ENCODE results near the gene FCRL6.

Gene FCRL6, protein sequence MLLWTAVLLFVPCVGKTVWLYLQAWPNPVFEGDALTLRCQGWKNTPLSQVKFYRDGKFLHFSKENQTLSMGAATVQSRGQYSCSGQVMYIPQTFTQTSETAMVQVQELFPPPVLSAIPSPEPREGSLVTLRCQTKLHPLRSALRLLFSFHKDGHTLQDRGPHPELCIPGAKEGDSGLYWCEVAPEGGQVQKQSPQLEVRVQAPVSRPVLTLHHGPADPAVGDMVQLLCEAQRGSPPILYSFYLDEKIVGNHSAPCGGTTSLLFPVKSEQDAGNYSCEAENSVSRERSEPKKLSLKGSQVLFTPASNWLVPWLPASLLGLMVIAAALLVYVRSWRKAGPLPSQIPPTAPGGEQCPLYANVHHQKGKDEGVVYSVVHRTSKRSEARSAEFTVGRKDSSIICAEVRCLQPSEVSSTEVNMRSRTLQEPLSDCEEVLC

DNA sequence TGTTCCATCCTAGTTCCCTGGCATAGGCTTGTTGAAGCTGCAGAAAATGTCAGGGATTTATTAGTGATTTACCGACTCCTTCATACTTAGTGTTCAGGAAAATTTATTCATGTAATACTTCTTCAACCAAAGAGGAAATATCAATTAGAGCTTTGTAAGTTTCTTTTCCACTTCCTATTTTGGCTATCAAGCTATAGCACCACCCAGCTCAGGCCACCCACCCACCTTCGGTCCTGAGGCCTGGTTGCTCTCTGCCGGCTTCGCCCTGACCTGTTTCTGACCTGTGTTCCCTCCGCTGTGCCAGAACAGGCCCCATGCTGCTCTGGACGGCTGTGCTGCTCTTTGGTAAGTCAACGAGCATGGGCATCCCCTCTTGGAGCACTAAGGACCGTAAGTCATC lies at the start of gene FCRL6:
Gene FCRL6, plus strand, starts transcription at position 250 of the 400 bp plus-strand sequence. Its CDS starts 65 bp downstream, at position 315.
- FAIRE-seq: no peak

DNA sequence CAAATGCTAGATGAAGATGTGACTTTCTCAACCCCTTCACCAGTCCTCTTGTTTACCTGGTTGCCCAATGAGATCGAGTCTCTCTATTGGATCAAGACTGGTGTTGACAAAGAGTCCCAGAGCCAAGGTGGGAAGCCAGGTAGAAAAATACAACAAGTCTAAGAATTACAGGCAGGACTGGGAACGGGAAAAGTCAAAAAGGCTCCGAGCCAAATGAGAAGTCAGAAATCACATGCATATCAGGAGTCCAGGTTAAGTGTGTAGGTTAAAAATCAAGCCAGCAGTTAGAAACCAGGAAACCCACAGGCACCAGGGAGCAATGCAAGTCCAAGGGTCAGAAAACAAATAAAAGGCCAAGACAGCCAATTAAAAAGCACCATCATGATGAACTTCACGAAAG lies 48.8 kb upstream of the FCRL6 start:
- FAIRE-seq: no peak

DNA sequence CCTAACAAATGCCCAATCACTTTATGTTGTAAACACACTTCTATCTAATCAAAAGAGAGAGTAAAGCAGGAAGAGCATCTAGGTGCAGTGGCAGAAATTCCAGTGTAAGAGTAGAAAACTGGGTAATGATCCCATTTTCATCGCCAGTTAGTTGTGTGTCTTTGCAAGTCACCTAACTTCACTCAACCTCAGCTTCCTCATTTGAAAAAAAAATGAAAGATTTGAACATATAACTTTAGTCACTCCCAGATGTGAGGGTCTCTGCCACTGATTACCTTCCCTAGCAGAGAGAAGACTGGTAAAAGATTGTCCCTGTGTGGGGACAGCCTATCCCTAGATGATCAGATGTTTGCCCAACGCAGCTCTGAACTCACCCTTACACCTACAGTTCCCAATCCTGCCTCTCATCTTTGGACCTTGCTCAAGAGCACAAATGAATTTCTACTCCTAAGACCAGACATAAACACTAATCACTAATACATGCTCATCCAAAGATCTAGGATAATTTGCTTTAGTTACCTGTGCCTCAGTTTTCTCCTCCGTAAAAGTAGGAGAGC lies 46.6 kb upstream of the FCRL6 start:
- no peak for FAIRE-seq

DNA sequence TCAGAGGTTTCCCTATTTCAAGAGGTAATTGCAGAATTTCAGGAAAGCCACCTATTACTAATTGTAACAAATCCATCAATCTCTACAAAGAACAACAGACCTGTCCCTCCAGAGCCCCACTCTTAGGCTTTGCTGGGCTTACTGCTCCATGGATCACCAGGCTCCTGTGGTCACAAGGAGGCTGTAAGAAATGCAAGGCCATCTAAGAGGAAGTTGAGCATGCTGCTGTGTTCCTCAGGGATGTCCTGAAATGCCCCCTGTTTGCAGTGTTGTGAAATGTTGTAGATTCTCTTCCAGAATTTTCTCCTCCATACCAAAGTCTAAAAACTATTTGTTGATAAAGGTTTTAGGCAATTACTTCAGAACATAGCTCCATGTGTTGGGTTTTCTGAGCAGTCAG lies 45.8 kb upstream of the FCRL6 start:
- no peak for FAIRE-seq

DNA sequence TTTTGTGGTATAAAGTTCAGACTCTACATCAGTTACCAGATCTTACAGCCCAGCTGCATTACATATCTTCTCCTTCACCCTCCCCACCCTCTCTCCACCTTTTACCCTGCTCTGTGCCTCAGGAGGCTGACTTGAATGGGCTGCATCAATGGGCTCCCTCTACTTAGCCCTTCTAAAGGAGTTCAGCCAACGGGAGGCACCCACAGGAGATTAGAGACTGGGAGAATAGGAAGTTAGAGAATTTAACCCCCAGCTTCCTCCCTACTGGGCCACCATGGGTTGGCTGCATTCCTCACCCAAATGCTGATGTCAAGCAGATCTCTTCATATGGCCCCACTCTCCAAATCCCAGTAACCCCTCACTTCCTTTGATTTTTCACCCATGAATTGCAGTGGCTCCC lies 38.5 kb upstream of the FCRL6 start:
- no peak for FAIRE-seq

DNA sequence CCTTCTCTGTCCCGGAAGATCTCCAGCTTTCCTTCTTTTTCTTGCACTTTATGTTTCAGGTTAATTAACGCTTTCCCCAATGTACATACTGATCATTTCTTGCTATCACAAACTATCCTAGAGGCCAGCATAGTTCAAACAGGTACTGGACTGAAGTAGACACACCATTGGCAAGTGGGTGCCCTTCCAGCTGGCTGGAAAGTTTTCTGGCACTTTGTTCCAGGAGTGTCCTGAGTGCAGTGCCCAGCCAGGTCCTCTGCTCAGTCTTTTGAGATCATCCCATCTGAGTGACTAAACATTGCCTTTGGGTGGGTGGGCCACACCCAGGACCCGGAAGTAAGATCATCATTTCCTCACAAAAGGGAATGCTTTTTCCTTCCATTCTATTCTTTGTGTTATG lies 36.4 kb upstream of the FCRL6 start:
- FAIRE-seq: no peak

DNA sequence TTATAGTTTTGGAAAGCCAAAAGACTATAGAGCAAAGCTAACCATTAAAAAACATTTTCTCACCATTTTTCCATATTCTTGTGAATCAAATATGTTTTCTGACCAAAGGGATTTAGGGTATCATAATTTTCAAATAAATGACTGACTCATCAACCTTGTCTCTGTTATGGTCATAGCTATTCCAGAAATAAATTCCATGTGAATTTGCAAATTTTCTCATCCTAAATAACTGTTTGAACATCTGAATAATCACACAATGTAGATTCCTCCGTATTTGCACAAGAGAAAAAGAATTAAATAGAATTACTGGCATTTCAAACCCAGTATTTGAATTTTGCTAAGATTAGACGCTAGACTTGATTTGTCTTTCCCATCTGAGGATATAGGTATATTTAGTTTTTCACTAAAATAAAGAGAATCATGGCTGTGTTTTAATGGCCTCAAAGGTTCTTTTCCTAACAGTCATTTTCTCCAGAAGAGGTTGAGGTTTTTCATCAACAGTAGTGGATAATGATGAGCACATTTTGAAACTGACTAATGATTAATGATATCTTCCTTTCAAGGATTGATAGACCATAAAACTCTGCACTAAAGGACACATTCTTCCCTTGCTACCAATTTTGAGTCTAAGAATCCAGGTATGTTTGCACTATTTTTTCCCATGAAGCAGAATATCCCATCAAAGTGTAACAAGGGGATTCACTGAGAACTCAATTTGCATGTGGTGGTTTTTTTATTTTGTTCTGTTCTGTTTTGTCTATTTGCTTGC lies 30.8 kb upstream of the FCRL6 start:
- FAIRE-seq: no peak

DNA sequence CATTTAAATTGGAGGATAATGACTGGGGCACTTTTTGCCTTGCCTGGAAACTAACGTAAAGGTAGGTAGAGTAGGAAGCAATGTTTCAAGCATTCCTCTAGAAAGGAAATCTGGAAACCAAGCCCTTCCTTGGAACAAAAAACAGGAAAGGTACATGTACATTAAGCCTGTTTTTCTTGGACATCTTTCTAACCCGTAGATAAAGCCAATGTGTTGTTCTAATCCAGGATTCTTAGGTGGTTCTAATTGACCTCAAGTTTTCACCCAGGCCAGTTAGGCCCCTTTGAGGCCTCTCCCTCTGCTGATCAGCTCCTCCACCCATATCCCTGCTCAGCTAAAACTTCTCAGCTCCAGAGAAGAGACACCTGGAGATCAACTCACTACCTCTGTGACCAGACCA lies 27.7 kb upstream of the FCRL6 start:
- FAIRE-seq: no peak

DNA sequence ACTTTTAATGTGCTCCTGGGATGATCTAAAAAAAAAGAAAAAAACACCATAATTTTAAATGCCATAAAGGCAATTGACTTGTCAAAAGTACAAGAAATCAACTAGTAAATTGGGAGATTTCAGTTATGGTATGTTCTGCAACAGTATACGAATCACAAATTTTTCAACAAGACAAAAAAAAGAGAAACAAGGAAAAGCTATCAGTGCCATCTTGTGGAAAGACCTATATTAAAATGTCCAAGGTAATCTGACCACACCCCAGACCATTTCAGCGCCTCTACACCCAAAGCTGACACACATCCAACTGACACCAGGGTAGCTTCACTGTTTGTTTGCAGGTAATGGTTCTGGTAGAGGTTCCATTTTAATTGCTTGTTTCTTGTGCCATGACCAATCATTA lies 26.4 kb upstream of the FCRL6 start:
- no peak for FAIRE-seq

DNA sequence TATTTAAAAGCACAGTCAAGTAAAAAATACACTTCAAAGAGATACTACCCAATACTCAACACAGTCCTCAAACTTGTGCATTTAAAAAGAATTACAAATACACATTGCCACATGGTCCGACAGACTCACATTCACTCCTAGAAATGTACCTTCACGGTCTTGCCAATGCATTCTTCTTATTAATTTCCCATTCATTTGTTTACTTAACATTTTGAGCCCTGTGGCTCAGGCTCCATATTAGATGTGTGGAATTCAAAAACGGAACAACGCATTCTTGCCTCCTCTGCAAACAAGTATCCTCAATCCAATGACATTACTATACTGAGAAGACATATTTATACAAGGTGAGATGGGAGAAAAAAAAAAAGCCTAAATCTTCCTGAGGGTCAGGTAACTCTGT lies 23.9 kb upstream of the FCRL6 start:
- FAIRE-seq: no peak

DNA sequence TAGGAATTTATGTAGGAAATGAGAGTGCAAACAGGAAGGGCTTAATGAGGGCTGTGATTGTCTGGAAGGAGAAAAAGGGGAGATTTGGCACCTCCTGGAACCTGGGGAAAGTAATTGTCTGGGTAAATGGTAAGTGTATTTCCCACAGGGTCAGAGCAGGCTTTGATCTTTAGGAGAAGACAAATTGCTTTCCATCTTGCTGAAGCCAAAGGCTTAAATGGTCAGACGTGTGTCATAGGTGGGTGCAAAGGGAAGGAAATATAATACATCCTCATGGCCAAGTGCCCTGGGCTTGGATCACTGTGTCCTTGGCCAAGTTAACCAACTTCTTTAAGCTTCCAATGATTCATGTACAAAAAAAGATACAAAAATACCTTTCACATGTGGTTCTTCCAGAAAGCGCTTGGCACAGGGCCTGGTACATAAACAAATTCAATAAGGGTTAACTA lies 22.7 kb upstream of the FCRL6 start:
- no peak for FAIRE-seq

DNA sequence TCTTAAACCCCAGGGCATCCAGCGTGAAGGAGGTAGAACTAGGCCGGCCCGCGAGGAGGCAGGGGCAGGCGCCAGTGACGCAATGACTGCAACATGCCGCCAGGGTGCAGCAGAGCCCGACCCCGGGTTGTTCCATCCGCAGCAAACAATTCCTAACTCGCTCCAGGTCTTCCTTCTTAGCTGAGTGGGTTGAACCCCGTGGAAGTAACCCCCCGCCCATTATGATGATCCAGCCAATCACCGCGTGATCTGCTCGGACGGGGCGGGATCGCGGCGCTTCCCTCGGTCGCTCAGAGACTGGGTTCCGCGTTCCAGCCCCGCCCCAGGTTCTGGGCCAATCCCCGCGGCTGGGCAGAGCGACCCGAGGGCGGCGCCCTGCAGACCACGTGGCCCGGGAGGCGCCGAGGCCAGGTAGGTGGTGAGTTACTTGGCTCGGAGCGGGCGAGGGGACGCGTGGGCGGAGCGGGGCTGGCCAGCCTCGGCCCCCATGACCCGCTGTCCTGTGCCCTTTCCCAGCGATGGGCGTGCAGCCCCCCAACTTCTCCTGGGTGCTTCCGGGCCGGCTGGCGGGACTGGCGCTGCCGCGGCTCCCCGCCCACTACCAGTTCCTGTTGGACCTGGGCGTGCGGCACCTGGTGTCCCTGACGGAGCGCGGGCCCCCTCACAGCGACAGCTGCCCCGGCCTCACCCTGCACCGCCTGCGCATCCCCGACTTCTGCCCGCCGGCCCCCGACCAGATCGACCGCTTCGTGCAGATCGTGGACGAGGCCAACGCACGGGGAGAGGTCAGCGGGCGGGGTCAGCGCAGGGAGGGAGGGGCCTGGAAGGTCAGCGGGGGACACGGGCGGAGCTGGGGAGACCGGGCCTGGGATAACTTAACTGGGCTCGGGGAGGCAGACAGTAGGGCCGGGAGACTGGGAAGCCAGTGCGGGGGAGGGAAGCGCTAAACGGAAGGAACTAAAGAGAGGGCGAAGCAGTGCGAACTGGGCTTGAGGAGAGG lies 21.3 kb upstream of the FCRL6 start, which contains the start of gene DUSP23:
Gene DUSP23, plus strand, starts transcription at position 380 of the 1,000 bp plus-strand sequence. Its CDS starts 139 bp downstream, at position 519.
- FAIRE-seq: no peak

DNA sequence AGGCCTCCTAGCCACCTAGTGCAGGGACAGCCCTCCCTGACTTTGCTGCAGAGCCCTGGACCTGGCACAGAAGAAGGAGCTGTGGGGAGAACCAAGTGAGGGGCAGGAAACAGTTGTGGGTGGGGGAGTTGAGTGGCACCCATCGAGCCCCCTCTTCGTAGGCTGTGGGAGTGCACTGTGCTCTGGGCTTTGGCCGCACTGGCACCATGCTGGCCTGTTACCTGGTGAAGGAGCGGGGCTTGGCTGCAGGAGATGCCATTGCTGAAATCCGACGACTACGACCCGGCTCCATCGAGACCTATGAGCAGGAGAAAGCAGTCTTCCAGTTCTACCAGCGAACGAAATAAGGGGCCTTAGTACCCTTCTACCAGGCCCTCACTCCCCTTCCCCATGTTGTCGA lies 20.2 kb upstream of the FCRL6 start:
- FAIRE-seq: no peak

DNA sequence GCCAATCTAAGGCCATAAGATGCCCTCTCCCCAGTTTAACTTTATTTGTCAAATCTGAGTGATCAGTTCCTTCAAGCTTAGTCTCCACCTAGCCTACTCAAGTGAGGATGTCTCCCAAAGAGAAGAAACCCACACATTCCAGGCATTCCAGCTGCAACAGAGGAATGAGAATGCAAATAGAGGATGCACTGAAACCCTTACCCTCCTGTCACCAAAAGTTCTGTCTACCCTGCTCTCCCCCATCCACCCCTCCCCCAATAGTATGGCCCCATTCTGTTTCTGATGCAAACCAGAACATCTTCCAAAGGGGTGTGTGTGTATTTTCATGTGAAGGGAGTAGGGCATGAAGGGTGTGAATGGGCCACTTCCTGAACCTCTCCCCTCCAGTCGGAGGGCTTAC lies 18.4 kb upstream of the FCRL6 start:
- no peak for FAIRE-seq

DNA sequence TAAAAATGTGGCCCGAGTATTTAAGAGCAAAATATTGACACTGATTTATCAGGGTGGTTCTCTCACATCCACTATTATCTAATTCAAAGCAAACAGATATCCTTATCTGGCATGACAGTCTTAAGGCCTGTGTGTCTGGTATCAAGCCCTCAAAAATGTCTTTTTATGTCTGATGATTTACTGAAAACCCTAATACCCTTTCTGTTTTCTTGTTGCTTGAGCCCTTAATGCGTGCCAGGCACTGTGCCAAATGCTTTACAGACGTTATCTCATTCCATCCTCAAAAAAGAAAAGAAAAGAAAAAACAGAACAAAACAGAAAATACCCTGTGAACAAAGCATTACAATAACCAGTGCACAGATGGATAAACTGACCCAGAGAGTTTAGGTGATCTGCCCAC lies 15.7 kb upstream of the FCRL6 start:
- no peak for FAIRE-seq

DNA sequence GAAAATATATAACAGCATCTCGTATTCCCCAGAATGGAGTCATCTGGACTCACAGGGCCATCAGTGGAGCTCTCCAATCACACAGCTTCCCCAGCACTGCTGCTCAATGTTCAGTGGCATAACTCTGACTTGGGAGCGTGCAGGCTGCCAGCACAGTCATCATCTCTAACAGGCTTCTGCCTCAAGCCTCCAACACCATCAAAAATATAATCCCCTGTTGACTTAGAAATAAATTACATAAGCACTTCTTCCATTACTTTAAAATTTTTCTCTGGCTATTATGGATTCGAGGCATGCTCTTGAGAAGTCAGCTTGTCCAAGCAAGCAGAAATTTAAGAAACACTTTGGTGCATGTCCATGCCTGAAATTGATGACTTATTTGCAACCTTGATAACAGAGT lies 15.2 kb upstream of the FCRL6 start:
- no peak for FAIRE-seq

DNA sequence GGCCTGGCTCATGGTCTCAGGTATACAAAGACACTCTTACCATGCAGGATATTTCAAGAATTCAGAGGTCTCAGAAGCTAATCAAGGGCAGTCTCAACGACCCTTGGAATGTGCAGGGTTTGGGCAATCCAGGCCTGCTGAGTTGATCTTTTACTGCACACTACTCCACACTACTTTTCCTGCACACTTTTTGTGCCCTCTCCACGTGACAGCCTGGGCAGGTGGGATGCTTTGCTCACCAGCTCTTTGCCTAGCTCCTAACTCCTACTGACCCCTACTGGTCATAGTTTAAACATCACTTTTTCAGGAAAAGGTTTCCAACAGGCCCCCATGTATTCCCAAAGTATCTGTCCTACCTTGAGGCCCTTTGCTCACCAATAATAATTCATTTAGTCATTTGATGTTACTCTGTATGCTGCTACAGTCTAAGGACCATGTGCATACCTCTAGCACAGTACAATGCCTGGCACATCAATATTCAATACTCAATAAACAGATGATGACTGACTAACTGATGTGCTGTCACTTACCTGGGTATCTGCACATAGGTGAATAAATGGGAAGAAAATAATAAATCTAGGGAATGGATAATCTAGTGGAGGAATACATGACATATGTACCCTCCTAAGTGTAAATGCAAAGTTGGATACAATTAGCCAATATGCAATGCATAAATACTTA lies 11.8 kb upstream of the FCRL6 start:
- FAIRE-seq: no peak

DNA sequence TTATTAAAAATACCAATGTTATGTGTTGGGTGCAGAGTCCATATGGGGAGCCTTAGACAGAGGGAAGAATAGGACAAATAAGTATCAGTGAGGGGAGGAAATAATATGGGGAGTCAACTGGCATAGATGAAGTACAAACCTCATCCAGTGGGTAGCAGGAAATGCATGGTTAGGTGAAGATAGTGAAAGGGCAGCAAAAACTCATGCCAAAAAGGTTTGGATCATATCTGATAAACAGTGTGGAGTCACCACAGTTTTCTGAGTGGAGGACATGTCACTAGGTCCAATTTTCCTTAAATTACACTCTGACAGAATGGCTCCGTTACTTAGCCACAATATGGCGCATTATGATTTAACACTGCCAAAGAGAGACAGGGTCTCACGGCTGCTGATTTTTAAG lies 11.1 kb upstream of the FCRL6 start:
- no peak for FAIRE-seq

DNA sequence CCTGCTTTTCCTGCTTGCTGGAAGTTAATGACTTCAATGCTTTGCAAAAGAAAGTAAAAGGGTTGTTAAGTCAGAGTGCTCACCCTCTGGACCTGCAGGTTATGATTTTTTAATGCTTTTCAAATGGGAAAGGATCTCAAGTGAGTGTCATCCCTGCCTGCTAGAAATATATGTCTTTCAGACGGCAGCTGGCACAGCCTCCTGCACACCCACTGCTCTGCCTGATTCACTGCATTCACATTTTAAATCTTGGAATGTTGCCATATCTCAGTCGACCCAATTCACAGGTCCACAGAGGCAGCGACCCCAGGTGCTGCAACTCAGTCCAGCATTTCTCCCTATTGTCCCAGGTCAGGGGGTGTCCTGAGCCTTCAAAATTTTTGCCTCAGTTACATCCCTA lies 10.7 kb upstream of the FCRL6 start:
- FAIRE-seq: no peak

DNA sequence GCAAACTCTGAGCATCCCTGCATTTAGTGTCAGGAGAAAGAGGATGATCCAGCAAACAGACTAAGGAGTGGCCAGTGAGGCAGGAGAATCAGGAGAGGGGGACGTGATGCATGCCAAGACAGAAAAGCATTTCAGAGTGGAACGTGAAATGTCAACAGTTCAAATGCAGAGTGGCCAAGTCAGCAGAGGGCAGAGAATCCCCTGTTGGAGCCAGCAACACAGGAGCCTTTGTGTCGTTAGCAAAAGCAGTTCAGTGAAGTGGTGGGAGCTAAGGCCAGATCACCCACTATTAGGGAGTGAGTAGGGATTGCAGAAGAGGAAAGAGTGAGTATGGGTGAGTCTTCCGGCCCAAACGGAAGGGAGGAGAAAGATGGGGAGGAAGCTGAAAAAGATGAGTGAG lies 6.6 kb upstream of the FCRL6 start:
- no peak for FAIRE-seq

DNA sequence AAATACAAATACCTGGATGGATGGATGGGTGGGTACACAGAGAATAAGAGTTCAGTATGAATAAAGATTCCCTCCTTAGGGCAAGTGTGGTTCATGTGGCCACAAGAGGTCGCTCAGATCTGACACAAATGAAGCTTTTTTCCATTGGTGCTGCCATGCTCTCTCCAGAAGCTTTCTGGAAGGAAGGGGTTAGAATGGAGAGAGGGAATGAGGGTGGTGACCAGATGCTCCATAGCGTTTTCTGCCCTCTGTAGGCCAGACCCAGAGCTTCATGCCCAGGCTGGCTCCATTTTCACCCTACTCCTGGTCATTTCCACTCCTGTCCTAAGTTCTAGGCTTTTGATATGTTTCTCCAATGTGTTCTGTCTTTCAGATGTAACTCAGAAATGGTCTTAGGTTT lies 3.3 kb upstream of the FCRL6 start:
- FAIRE-seq: peak; percentile 55

DNA sequence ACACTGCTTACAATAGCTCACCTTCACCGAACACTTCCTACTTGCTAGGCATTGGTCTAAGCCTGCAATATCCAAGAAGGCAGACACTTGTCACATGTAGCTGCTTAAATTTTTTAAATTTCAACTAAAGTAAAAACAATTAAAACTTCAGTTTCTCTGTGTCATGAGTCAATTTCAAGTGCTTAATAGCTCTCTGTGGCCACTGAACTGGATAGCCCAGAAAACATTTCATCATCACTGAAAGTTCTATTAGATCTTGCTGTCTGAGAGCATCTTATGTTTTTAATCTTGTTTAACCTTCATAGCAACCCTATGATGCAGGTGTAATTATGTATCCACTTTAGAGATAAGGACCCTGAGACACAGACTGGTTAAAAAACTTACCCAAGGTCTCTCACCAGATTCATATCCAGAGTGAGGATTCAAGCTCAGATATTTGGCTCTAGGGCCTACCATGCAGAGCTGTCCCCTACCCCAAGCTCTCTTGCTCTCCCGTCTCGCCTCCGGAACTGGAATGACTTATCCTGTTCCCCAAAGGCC lies 2.6 kb upstream of the FCRL6 start:
- FAIRE-seq: no peak
